Gastroesophageal sphincter (tissue), 4 donors: Measurements from ENCODE around the gene COL5A1. TPM values are rescaled to one million over a fixed set of nuclear protein-coding genes. Genes with fewer than 3 reads are reported as not detected.

ENCODE experiments used
- ATAC-seq: fragments of 150-250 bp; one replicate; pipeline ENCODE4 v1.9.1; 2016; ENCODE audit warnings: mild to moderate bottlenecking, moderate library complexity
- H3K27ac ChIP-seq, 4 donors: fragments of 200-600 bp; sonication (generic) in 3 of 4; 1 replicate in 3 of 4; 2 replicates in 1 of 4; pipeline ENCODE4 v1.5.1; 2016 to 2019
- H3K27me3 ChIP-seq: fragments of 200-600 bp; sonication (generic); one replicate; pipeline ENCODE4 v1.5.1; 2019
- H3K36me3 ChIP-seq, 2 donors: fragments of 200-600 bp; sonication (generic); one replicate each; pipeline ENCODE4 v1.5.1; 2019; ENCODE audit warnings: control low read depth in 1 of 2
- H3K4me1 ChIP-seq, 3 donors: fragments of 200-600 bp; sonication (generic); 1 replicate in 2 of 3; 2 replicates in 1 of 3; pipeline ENCODE4 v1.5.1; 2016 to 2019; ENCODE audit warnings: control low read depth in 2 of 3
- H3K4me3 ChIP-seq, 2 donors: fragments of 200-600 bp; sonication (generic); one replicate each; pipeline ENCODE4 v1.5.1; 2019; ENCODE audit warnings: mild to moderate bottlenecking in 1 of 2, moderate library complexity in 1 of 2
- H3K9me3 ChIP-seq, 3 donors: fragments of 200-600 bp; sonication (generic); one replicate each; pipeline ENCODE4 v1.5.1; 2017 to 2019; ENCODE audit warnings: control low read depth in 2 of 3
- CTCF ChIP-seq, 4 experiments: fragments of 200-600 bp in 2 of 4; fragments of 450-650 bp in 2 of 4; sonication (generic) in 1 of 4; IDR thresholded peaks; one replicate each; pipeline ENCODE4 v1.5.1; 2017 to 2019; ENCODE audit warnings: antibody characterized with exemption in 4 of 4, mild to moderate bottlenecking in 2 of 4, moderate library complexity in 2 of 4
- EP300 ChIP-seq: sonication (generic); formaldehyde crosslinking; IDR thresholded peaks from one replicate; pipeline ENCODE4 v1.6.1; 2017; ENCODE audit warnings: antibody characterized with exemption, mild to moderate bottlenecking
- POLR2A ChIP-seq, 2 donors: fragments of 450-650 bp; IDR thresholded peaks; one replicate each; pipeline ENCODE4 v1.6.1; 2017; ENCODE audit warnings: antibody characterized with exemption in 2 of 2, mild to moderate bottlenecking in 2 of 2, moderate library complexity in 1 of 2
- POLR2AphosphoS5 ChIP-seq: sonication (generic); formaldehyde crosslinking; IDR thresholded peaks from one replicate; pipeline ENCODE4 v1.6.1; 2017; ENCODE audit warnings: antibody characterized with exemption
- WGBS, 2 donors: methylation state at CpG; one replicate each; pipeline ENCODE4 v1.1.5; 2018; ENCODE audit warnings: low coverage in 1 of 2; 5-methylcytosine and 5-hydroxymethylcytosine counted together
- total RNA-seq, 4 donors: library from RNA; depleted of rRNA; stranded (reverse); fragments of >200 nt; gene quantifications; one replicate each; pipeline ENCODE4 v1.1.0, GENCODE V29; 2016

Gene COL5A1
- total RNA-seq, 4 donors from 2014 or later: 48.5 to 86.4 (median 74.9) TPM

GRCh38 chr9:134779640-134780039 lies 138.0 kb downstream of the COL5A1 start:
- Histone ChIP-seq H3K4me1 (peaks cover 0 to 77% (median 38%) of the 10 kb centered on the region in 3 donors), H3K9me3 (no peaks in the 10 kb centered on the region), H3K27me3 (no peaks in the 10 kb centered on the region), H3K4me3 (no peak overlapping the region), H3K27ac (peak overlapping the region in 3 of 4 donors; percentile 71 to 76 (median 74)), H3K36me3 (peaks cover 0 to 59% of the 10 kb centered on the region in 2 donors)
- TF ChIP-seq CTCF (IDR thresholded peaks at IDR 0.05) (no peak), POLR2A (IDR thresholded peaks at IDR 0.05) (no peak), EP300 (no peak), POLR2AphosphoS5 (no peak)
- 83 to 100% methylated on average over 1 to 4 of the region's 8 CpGs for WGBS, 2 donors
- no peak for ATAC-seq

GRCh38 chr9:134781591-134782302 lies 140.1 kb downstream of the COL5A1 start:
- Histone ChIP-seq H3K4me1 (peaks cover 0 to 70% (median 36%) of the 10 kb centered on the region in 3 donors), H3K4me3 (no peak overlapping the region), H3K27me3 (no peaks in the 10 kb centered on the region), H3K36me3 (peaks cover 0 to 67% of the 10 kb centered on the region in 2 donors), H3K9me3 (no peaks in the 10 kb centered on the region), H3K27ac (peak overlapping the region in 1 of 4 donors; percentile 7)
- ATAC-seq: no peak
- TF ChIP-seq POLR2A (IDR thresholded peaks at IDR 0.05): no peak
- TF ChIP-seq CTCF (IDR thresholded peaks at IDR 0.05): peak in 1 of 4 experiments; percentile 30
- WGBS, 2 donors: 80 to 83% methylated on average over 1 to 2 of the region's 28 CpGs

- H3K4me1 ChIP-seq: peaks cover 0 to 59% (median 28%) of the 10 kb centered on the region in 3 donors
- WGBS, 2 donors: 82% methylated on average over 13 of the region's 33 CpGs; no CpG with 5 or more reads in 1 of the 2 donors
- peak overlapping the region in 2 of 4 donors; percentile 25 for H3K27ac ChIP-seq
- TF ChIP-seq EP300 (no peak), CTCF (IDR thresholded peaks at IDR 0.05) (no peak), POLR2AphosphoS5 (no peak), POLR2A (IDR thresholded peaks at IDR 0.05) (no peak)
- H3K27me3 ChIP-seq: no peaks in the 10 kb centered on the region
- no peak for ATAC-seq
- H3K4me3 ChIP-seq: no peak overlapping the region
- no peaks in the 10 kb centered on the region for H3K9me3 ChIP-seq
- H3K36me3 ChIP-seq: peaks cover 0 to 77% of the 10 kb centered on the region in 2 donors
Observed at GRCh38 chr9:134782921-134783698, 141.5 kb downstream of the COL5A1 start.

GRCh38 chr9:134783699-134784039 lies 142.1 kb downstream of the COL5A1 start:
- Histone ChIP-seq H3K27ac (peak overlapping the region in 2 of 4 donors; percentile 25), H3K4me3 (no peak overlapping the region), H3K36me3 (peaks cover 0 to 77% of the 10 kb centered on the region in 2 donors), H3K4me1 (peaks cover 0 to 58% (median 22%) of the 10 kb centered on the region in 3 donors), H3K27me3 (no peaks in the 10 kb centered on the region), H3K9me3 (no peaks in the 10 kb centered on the region)
- TF ChIP-seq EP300 (no peak), POLR2AphosphoS5 (peak; percentile 11)
- 78% methylated on average over 4 of the region's 12 CpGs; no CpG with 5 or more reads in 1 of the 2 donors for WGBS, 2 donors
- ATAC-seq: peak; percentile 40

- TF ChIP-seq POLR2AphosphoS5: no peak
- no peak for TF ChIP-seq CTCF (IDR thresholded peaks at IDR 0.05)
- TF ChIP-seq EP300: no peak
- no peak for TF ChIP-seq POLR2A (IDR thresholded peaks at IDR 0.05)
- Histone ChIP-seq H3K27me3 (no peaks in the 10 kb centered on the region), H3K4me3 (no peak overlapping the region), H3K36me3 (peaks cover 0 to 85% of the 10 kb centered on the region in 2 donors), H3K27ac (peak overlapping the region in 3 of 4 donors; percentile 25 to 39 (median 33)), H3K9me3 (no peaks in the 10 kb centered on the region), H3K4me1 (peaks cover 0 to 58% (median 22%) of the 10 kb centered on the region in 3 donors)
- no peak for ATAC-seq
- WGBS, 2 donors: 60 to 86% methylated on average over 1 to 11 of the region's 23 CpGs
Observed at GRCh38 chr9:134784577-134785305, 143.1 kb downstream of the COL5A1 start.
